Tibial nerve (tissue), 4 donors: ENCODE data around the gene AFG1L. TPM values are rescaled to one million over a fixed set of nuclear protein-coding genes. Genes with fewer than 3 reads are reported as not detected.
"Not testable (repeated sequence)": the region's sequence is repeated elsewhere in the genome, so short reads cannot be mapped to it uniquely, and the experiment has no call there.

Experiments
- DNase-seq, 2 donors: peaks; one replicate each; pipeline ENCODE4 v3.0.0-alpha.2; 2019; ENCODE audit warnings: low spot score in 2 of 2
- H3K27ac ChIP-seq, 4 donors: fragments of 200-600 bp; sonication (generic) in 3 of 4; one replicate each; pipeline ENCODE4 v1.5.1; 2017 to 2019; ENCODE audit warnings: mild to moderate bottlenecking in 1 of 4
- H3K27me3 ChIP-seq, 2 donors: fragments of 200-600 bp; sonication (generic) in 1 of 2; one replicate each; pipeline versions ENCODE4 v1.5.1 to v1.6.0; 2017 to 2019
- H3K36me3 ChIP-seq, 3 donors: fragments of 200-600 bp; sonication (generic); one replicate each; pipeline ENCODE4 v1.5.1; 2018 to 2019
- H3K4me1 ChIP-seq, 4 donors: fragments of 200-600 bp; sonication (generic) in 3 of 4; one replicate each; pipeline ENCODE4 v1.5.1; 2017 to 2019
- H3K4me3 ChIP-seq, 4 donors: fragments of 200-600 bp; sonication (generic) in 3 of 4; one replicate each; pipeline ENCODE4 v1.5.1; 2017 to 2019; ENCODE audit warnings: mild to moderate bottlenecking in 1 of 4, moderate library complexity in 1 of 4
- H3K9me3 ChIP-seq, 4 donors: fragments of 200-600 bp; sonication (generic) in 3 of 4; one replicate each; pipeline ENCODE4 v1.5.1; 2017 to 2019
- CTCF ChIP-seq, 5 experiments: fragments of 200-600 bp in 3 of 5; fragments of 450-650 bp in 2 of 5; sonication (generic) in 3 of 5; IDR thresholded peaks; one replicate each; pipeline ENCODE4 v1.5.1; 2016 to 2019; ENCODE audit warnings: antibody characterized with exemption in 5 of 5, mild to moderate bottlenecking in 3 of 5, moderate library complexity in 2 of 5
- EP300 ChIP-seq, 2 donors: sonication (generic); formaldehyde crosslinking; IDR thresholded peaks; one replicate each; pipeline ENCODE4 v1.6.1; 2017; ENCODE audit warnings: antibody characterized with exemption in 2 of 2, mild to moderate bottlenecking in 1 of 2
- POLR2A ChIP-seq, 2 donors: fragments of 450-650 bp; IDR thresholded peaks; one replicate each; pipeline ENCODE4 v1.6.1; 2017; ENCODE audit warnings: antibody characterized with exemption in 2 of 2, mild to moderate bottlenecking in 2 of 2, moderate library complexity in 2 of 2
- WGBS, 2 donors: methylation state at CpG; one replicate each; pipeline ENCODE4 v1.1.5; 2018; 5-methylcytosine and 5-hydroxymethylcytosine counted together
- total RNA-seq, 4 donors: library from RNA; depleted of rRNA; stranded (reverse); fragments of >200 nt; gene quantifications; one replicate each; pipeline ENCODE4 v1.1.0, GENCODE V29; 2016

AFG1L gene
- total RNA-seq, 4 donors from 2014 or later: 2.0 to 5.2 (median 4.1) TPM

GRCh38 chr6:108304646-108305045 is 9.8 kb downstream of the AFG1L start:
- H3K9me3 ChIP-seq: no peaks in the 10 kb centered on the region
- H3K4me3 ChIP-seq: no peak overlapping the region
- no peaks in the 10 kb centered on the region for H3K36me3 ChIP-seq
- no peak overlapping the region for H3K27ac ChIP-seq
- no peaks in the 10 kb centered on the region for H3K27me3 ChIP-seq
- DNase-seq: no peak
- no peaks in the 10 kb centered on the region for H3K4me1 ChIP-seq
- 84 to 90% methylated on average over 2 of the region's 2 CpGs for WGBS, 2 donors
- no peak for TF ChIP-seq EP300 (IDR thresholded peaks at IDR 0.05)

GRCh38 chr6:108308641-108309040 is 13.8 kb downstream of the AFG1L start:
- not testable (repeated sequence) for H3K9me3 ChIP-seq, H3K36me3 ChIP-seq, H3K27me3 ChIP-seq, DNase-seq, H3K4me3 ChIP-seq, H3K4me1 ChIP-seq, H3K27ac ChIP-seq
- 88 to 90% methylated on average over 4 of the region's 4 CpGs for WGBS, 2 donors

- TF ChIP-seq CTCF (IDR thresholded peaks at IDR 0.05) (no peak), EP300 (IDR thresholded peaks at IDR 0.05) (no peak), POLR2A (IDR thresholded peaks at IDR 0.05) (no peak)
- no peaks in the 10 kb centered on the region for H3K27me3 ChIP-seq
- no peak overlapping the region for H3K4me3 ChIP-seq
- no peaks in the 10 kb centered on the region for H3K36me3 ChIP-seq
- H3K27ac ChIP-seq: no peak overlapping the region
- no peak for DNase-seq
- WGBS, 2 donors: 92 to 93% methylated on average over 5 of the region's 5 CpGs
- H3K9me3 ChIP-seq: no peaks in the 10 kb centered on the region
- H3K4me1 ChIP-seq: no peaks in the 10 kb centered on the region
Measured at GRCh38 chr6:108309844-108310243, 15.0 kb downstream of the AFG1L start.

GRCh38 chr6:108312605-108313004 is 17.8 kb downstream of the AFG1L start:
- Histone ChIP-seq H3K27me3 (no peaks in the 10 kb centered on the region), H3K9me3 (no peaks in the 10 kb centered on the region), H3K36me3 (no peaks in the 10 kb centered on the region), H3K4me1 (no peaks in the 10 kb centered on the region), H3K27ac (no peak overlapping the region), H3K4me3 (no peak overlapping the region)
- no peak for DNase-seq
- TF ChIP-seq POLR2A (IDR thresholded peaks at IDR 0.05): no peak
- no peak for TF ChIP-seq CTCF (IDR thresholded peaks at IDR 0.05)
- no peak for TF ChIP-seq EP300 (IDR thresholded peaks at IDR 0.05)

- no peak for DNase-seq
- peaks cover 0 to 25% (median 0%) of the 10 kb centered on the region in 3 donors for H3K36me3 ChIP-seq
- no peak overlapping the region for H3K4me3 ChIP-seq
- H3K27ac ChIP-seq: no peak overlapping the region
- H3K4me1 ChIP-seq: no peaks in the 10 kb centered on the region
- no peaks in the 10 kb centered on the region for H3K9me3 ChIP-seq
- no peaks in the 10 kb centered on the region for H3K27me3 ChIP-seq
- 94 to 96% methylated on average over 3 of the region's 3 CpGs for WGBS, 2 donors
- TF ChIP-seq POLR2A (IDR thresholded peaks at IDR 0.05): no peak
- no peak for TF ChIP-seq CTCF (IDR thresholded peaks at IDR 0.05)
- no peak for TF ChIP-seq EP300 (IDR thresholded peaks at IDR 0.05)
Measured at GRCh38 chr6:108321253-108321747, 26.4 kb downstream of the AFG1L start.

GRCh38 chr6:108322728-108323127 is 27.9 kb downstream of the AFG1L start:
- H3K27ac ChIP-seq: no peak overlapping the region
- H3K9me3 ChIP-seq: no peaks in the 10 kb centered on the region
- H3K4me1 ChIP-seq: no peaks in the 10 kb centered on the region
- WGBS, 2 donors: 39 to 58% methylated on average over 3 of the region's 3 CpGs
- peaks cover 0 to 39% (median 0%) of the 10 kb centered on the region in 3 donors for H3K36me3 ChIP-seq
- no peak overlapping the region for H3K4me3 ChIP-seq
- TF ChIP-seq POLR2A (IDR thresholded peaks at IDR 0.05): no peak
- no peak for TF ChIP-seq EP300 (IDR thresholded peaks at IDR 0.05)
- no peak for TF ChIP-seq CTCF (IDR thresholded peaks at IDR 0.05)
- DNase-seq: no peak
- H3K27me3 ChIP-seq: no peaks in the 10 kb centered on the region
